ENCODE measurements around the gene ARHGAP28. TPM values are rescaled to one million over a fixed set of nuclear protein-coding genes. Genes with fewer than 3 reads are reported as not detected.

Gene ARHGAP28
- total RNA-seq, 1 experiment from 2014 or later = 9.2 TPM

GRCh38 chr18:6874315-6874714 lies 144.8 kb downstream of the ARHGAP28 start:
- no peak overlapping the region for H2BK20ac ChIP-seq (ENCODE audit: low read depth, low read length, poor library complexity, severe bottlenecking)
- no peaks in the 10 kb centered on the region for H3K27me3 ChIP-seq (ENCODE audit: insufficient read depth, low read length)
- no peaks in the 10 kb centered on the region for H3K79me2 ChIP-seq (ENCODE audit: insufficient read depth, low read length)
- H2BK15ac ChIP-seq (ENCODE audit: low read depth, low read length) = no peak overlapping the region
- peaks cover 2% of the 10 kb centered on the region for H3K4me1 ChIP-seq (ENCODE audit: insufficient read depth, low read length)
- no peaks in the 10 kb centered on the region for H3K79me1 ChIP-seq (ENCODE audit: insufficient read depth, low read depth, low read length, poor library complexity, severe bottlenecking)
- no peak overlapping the region for H3K23ac ChIP-seq (ENCODE audit: insufficient read length, low read depth, low read length)
- no peak overlapping the region for H3K27ac Mint-ChIP-seq
- H2BK5ac ChIP-seq (ENCODE audit: insufficient read length, low read length) = no peak overlapping the region
- peaks cover 18 to 20% of the 10 kb centered on the region in 2 experiments for H3K4me1 Mint-ChIP-seq
- no peak overlapping the region for H4K8ac ChIP-seq (replicated peaks; ENCODE audit: insufficient read length, low read depth, low read length)
- no peak for DNase-seq
- H3K14ac ChIP-seq (ENCODE audit: insufficient read depth, low read length) = no peak overlapping the region
- H3K27ac ChIP-seq (ENCODE audit: insufficient read length, low read depth, low read length) = no peak overlapping the region
- no peak overlapping the region for H4K91ac ChIP-seq (ENCODE audit: insufficient read length, low read depth, low read length)
- WGBS (ENCODE audit: extremely low coverage, insufficient read length, low lambda C conversion rate) = no CpG with 5 or more reads among the region's 1 CpG
- H3K36me3 Mint-ChIP-seq (ENCODE audit: insufficient read depth in 1 of 3, low read depth in 3 of 3) = peaks cover 0 to 2% (median 0%) of the 10 kb centered on the region in 3 experiments; a peak in 1 of 7 replicates
- no peak overlapping the region for H3T11ph ChIP-seq (ENCODE audit: low read length)
- H3K4ac ChIP-seq (ENCODE audit: low read depth, low read length) = no peak overlapping the region
- no peaks in the 10 kb centered on the region for H3K27me3 Mint-ChIP-seq (ENCODE audit: low read depth)
- H3K56ac ChIP-seq (ENCODE audit: insufficient read length, low read depth, low read length) = no peak overlapping the region
- no peaks in the 10 kb centered on the region for H4K20me1 ChIP-seq (ENCODE audit: control insufficient read depth, insufficient read depth, insufficient read length)
- H3K9me3 Mint-ChIP-seq = no peaks in the 10 kb centered on the region
- no peak overlapping the region for H2BK12ac ChIP-seq (ENCODE audit: insufficient read length, low read depth, low read length)
- no peak overlapping the region for H2AFZ ChIP-seq (ENCODE audit: low read length)
- no peak overlapping the region for H2BK120ac ChIP-seq (ENCODE audit: low read depth, low read length, poor library complexity, severe bottlenecking)
- H3K9ac ChIP-seq (ENCODE audit: extremely low read depth, insufficient read length, low read length) = no peak overlapping the region
- H2AK5ac ChIP-seq (ENCODE audit: insufficient read length, low read length) = no peak overlapping the region
- TF ChIP-seq CTCF (conservative IDR thresholded peaks at IDR 0.05) = no peak
- no peaks in the 10 kb centered on the region for H3K23me2 ChIP-seq (ENCODE audit: insufficient read length, low read depth, low read length, poor library complexity, severe bottlenecking)
- no peaks in the 10 kb centered on the region for H3K9me3 ChIP-seq (ENCODE audit: control insufficient read depth, low read depth, low read length)
- no peak overlapping the region for H4K5ac ChIP-seq (ENCODE audit: insufficient read length, low read depth, low read length)
- H3K4me3 Mint-ChIP-seq = no peak overlapping the region
- no peak overlapping the region for H3K18ac ChIP-seq (ENCODE audit: insufficient read length, low read depth, low read length)
- no peak overlapping the region for H3K4me2 ChIP-seq (ENCODE audit: insufficient read depth, insufficient read length, low read length)
